Measurements from ENCODE around the gene SLC35G3. TPM values are rescaled to one million over a fixed set of nuclear protein-coding genes. Genes with fewer than 3 reads are reported as not detected.
"Not testable (repeated sequence)": the region's sequence is repeated elsewhere in the genome, so short reads cannot be mapped to it uniquely, and the experiment has no call there.

Gene SLC35G3
- total RNA-seq, 1 donor: not detected

- DNase-seq (ENCODE audit: low read depth): no peak
- TF ChIP-seq, protein P1, sequence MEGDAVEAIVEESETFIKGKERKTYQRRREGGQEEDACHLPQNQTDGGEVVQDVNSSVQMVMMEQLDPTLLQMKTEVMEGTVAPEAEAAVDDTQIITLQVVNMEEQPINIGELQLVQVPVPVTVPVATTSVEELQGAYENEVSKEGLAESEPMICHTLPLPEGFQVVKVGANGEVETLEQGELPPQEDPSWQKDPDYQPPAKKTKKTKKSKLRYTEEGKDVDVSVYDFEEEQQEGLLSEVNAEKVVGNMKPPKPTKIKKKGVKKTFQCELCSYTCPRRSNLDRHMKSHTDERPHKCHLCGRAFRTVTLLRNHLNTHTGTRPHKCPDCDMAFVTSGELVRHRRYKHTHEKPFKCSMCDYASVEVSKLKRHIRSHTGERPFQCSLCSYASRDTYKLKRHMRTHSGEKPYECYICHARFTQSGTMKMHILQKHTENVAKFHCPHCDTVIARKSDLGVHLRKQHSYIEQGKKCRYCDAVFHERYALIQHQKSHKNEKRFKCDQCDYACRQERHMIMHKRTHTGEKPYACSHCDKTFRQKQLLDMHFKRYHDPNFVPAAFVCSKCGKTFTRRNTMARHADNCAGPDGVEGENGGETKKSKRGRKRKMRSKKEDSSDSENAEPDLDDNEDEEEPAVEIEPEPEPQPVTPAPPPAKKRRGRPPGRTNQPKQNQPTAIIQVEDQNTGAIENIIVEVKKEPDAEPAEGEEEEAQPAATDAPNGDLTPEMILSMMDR (IDR thresholded peaks at IDR 0.05; ENCODE audit: insufficient read depth, low read length): no peak
- H3K4me3 ChIP-seq (ENCODE audit: low read depth, low read length): no peak overlapping the region
Measured at GRCh38 chr17:35188111-35188510, 6.1 kb downstream of the SLC35G3 start.

DNA sequence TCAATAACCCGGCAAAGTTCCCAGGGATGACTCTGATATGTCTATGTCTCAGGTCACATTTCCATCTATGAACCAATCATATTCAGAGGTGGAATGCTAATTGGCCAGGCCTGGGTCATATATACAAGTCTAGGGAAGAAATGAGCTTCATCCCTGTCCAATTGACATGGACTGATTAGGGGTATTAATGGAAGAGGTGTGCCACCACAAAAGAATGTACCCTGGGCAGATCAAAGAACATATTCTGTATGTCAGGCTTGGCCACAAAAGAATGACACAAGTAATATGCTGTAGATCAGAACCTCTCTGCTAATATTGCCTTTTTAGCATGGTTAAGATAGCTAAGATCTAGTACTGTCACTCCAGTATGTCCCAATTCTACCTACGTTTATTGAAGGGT lies 6.7 kb downstream of the SLC35G3 start:
- no peak for DNase-seq (ENCODE audit: low read depth)
- H3K4me3 ChIP-seq (ENCODE audit: low read depth, low read length): no peak overlapping the region
- TF ChIP-seq, protein P1 (IDR thresholded peaks at IDR 0.05; ENCODE audit: insufficient read depth, low read length): no peak

DNA sequence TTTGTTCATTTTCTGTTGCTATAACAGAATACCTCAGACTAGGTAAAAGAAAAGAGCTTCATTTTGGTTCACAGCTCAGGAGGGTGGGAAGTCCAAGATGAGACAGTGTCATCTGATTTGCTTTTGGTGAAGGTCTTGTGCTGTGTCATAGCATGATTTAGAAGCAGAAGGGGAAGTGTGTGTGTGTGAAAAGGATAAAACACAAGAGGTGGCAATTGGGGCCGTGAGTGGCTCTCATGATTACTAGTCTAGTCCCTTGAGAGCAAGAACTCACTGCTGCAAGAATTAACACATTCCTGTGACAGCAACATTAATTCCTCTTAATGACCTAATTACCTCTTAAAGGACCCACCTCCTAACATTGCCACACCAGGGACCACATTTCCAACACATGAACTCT lies 8.3 kb downstream of the SLC35G3 start:
- TF ChIP-seq, protein P1 (IDR thresholded peaks at IDR 0.05; ENCODE audit: insufficient read depth, low read length): no peak
- DNase-seq (ENCODE audit: low read depth): no peak
- no peak overlapping the region for H3K4me3 ChIP-seq (ENCODE audit: low read depth, low read length)

- no peak for DNase-seq (ENCODE audit: low read depth)
- TF ChIP-seq, protein P1 (IDR thresholded peaks at IDR 0.05; ENCODE audit: insufficient read depth, low read length): no peak
- no peak overlapping the region for H3K4me3 ChIP-seq (ENCODE audit: low read depth, low read length)
Measured at GRCh38 chr17:35184274-35184673, 9.9 kb downstream of the SLC35G3 start.

DNA sequence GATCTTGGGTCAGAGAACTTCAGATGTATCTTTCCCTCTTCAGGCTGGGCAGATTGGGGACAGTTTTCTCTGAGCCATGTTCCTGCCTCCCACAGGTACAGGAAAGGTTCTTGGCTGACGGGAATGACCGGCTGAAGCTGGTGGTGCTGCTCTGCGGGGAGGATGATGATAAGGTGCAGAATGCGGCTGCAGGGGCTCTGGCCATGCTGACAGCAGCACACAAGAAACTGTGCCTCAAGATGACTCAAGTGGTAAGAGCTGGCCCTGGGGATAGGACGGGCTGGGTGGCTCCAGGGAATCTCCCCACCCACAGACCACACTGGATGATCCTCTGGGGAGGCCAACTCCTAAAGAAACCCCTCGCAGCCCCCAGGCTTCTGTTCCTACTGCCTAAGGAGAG lies 10.9 kb downstream of the SLC35G3 start:
- DNase-seq (ENCODE audit: low read depth): no peak
- H3K4me3 ChIP-seq (ENCODE audit: low read depth, low read length): no peak overlapping the region
- TF ChIP-seq, protein P1 (IDR thresholded peaks at IDR 0.05; ENCODE audit: insufficient read depth, low read length): no peak

DNA sequence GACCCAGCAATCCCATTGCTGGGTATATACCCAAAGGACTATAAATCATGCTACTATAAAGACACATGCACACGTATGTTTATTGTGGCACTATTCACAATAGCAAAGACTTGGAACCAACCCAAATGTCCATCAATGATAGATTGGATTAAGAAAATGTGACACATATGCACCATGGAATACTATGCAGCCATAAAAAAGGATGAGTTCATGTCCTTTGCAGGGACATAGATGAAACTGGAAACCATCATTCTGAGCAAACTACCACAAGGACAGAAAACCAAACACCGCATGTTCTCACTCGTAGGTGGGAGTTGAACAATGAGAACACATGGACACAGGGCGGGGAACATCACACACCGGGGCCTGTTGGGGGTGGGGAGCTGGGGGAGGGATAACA lies 14.8 kb downstream of the SLC35G3 start:
- DNase-seq (ENCODE audit: low read depth); H3K4me3 ChIP-seq (ENCODE audit: low read depth, low read length): not testable (repeated sequence)

DNA sequence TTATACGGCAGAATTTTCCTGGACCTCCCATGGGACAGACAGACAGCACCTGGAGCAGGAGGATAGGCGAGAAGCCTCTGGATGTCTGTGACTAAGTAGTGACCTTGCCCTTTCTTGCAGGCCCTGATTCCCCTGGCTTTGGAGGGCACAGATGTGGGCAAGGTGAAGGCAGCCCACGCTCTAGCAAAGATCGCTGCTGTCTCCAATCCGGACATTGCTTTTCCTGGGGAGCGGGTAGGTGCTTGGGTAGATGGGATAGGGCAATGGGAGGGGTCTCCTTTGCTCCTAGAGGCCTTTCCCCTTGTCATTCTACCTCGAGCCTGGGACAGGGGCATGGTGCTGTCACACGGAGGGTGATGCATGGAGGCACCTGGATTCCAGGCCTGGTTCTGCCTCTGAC lies 17.3 kb downstream of the SLC35G3 start:
- DNase-seq (ENCODE audit: low read depth): no peak
- TF ChIP-seq, protein P1 (IDR thresholded peaks at IDR 0.05; ENCODE audit: insufficient read depth, low read length): no peak

More for the DNA sequence above, 17.3 kb downstream of the SLC35G3 start:
- H3K4me3 ChIP-seq (ENCODE audit: low read depth, low read length): no peak overlapping the region
